MM.1S (cell line): ENCODE results near the gene ANKS1B.

ENCODE experiments used
- EZH2phosphoT487 ChIP-seq: fragments of 300-600 bp; sonication (generic); IDR thresholded peaks from 2 replicates; pipeline ENCODE4 v1.6.1; 2018; ENCODE audit warnings: antibody characterized with exemption, low read length
- TF ChIP-seq, protein P1 (sequence below): fragments of 300-600 bp; sonication (generic); IDR thresholded peaks from 2 replicates; pipeline ENCODE4 v1.5.1; 2016; ENCODE audit warnings: antibody characterized with exemption, low read length, mixed read lengths

DNA sequence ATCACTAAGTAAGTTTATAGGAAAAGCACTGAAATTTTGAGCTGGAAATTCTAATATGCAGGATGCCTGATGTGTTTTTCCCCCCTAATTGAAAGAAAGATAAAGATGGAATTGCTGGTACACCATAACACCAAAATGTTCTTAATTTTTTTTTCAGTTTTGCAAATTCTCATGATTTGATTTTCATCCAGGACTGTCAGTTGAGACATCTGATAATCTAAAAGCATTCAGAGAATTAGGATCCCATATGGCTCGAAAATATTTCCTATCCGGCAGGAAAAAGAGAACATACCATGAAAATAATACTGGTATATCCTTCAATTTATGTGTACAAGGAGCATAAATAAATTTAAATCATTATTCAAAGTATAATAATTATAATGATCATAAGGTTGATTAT, 887.6 kb downstream of the ANKS1B start:
- TF ChIP-seq, protein P1, sequence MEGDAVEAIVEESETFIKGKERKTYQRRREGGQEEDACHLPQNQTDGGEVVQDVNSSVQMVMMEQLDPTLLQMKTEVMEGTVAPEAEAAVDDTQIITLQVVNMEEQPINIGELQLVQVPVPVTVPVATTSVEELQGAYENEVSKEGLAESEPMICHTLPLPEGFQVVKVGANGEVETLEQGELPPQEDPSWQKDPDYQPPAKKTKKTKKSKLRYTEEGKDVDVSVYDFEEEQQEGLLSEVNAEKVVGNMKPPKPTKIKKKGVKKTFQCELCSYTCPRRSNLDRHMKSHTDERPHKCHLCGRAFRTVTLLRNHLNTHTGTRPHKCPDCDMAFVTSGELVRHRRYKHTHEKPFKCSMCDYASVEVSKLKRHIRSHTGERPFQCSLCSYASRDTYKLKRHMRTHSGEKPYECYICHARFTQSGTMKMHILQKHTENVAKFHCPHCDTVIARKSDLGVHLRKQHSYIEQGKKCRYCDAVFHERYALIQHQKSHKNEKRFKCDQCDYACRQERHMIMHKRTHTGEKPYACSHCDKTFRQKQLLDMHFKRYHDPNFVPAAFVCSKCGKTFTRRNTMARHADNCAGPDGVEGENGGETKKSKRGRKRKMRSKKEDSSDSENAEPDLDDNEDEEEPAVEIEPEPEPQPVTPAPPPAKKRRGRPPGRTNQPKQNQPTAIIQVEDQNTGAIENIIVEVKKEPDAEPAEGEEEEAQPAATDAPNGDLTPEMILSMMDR, result no peak
- TF ChIP-seq EZH2phosphoT487, result no peak
